Stromal cell of bone marrow (primary cell): ENCODE measurements around the gene DNMT3A.

Experiments
- DNase-seq: peaks from one replicate; pipeline ENCODE4 v3.0.0-alpha.2; 2012; ENCODE audit warnings: low read depth

The DNMT3A gene

GRCh38 chr2:25372405-25373268 is 30.9 kb upstream of the DNMT3A start:
- DNase-seq, result no peak

GRCh38 chr2:25371253-25372241 is 29.8 kb upstream of the DNMT3A start:
- DNase-seq, result no peak

- no peak for DNase-seq
Measured at GRCh38 chr2:25369876-25370275, 28.2 kb upstream of the DNMT3A start.

GRCh38 chr2:25369439-25369838 is 27.7 kb upstream of the DNMT3A start:
- DNase-seq, result no peak

GRCh38 chr2:25368660-25369059 is 26.9 kb upstream of the DNMT3A start:
- DNase-seq, result peak; percentile 13

- no peak for DNase-seq
Measured at GRCh38 chr2:25367296-25367695, 25.6 kb upstream of the DNMT3A start.

GRCh38 chr2:25366629-25367028 is 24.9 kb upstream of the DNMT3A start:
- DNase-seq, result no peak

GRCh38 chr2:25365241-25365640 is 23.5 kb upstream of the DNMT3A start:
- no peak for DNase-seq

GRCh38 chr2:25363733-25364132 is 22.0 kb upstream of the DNMT3A start:
- DNase-seq, result no peak

GRCh38 chr2:25362434-25363145 is 20.9 kb upstream of the DNMT3A start:
- DNase-seq, result no peak

GRCh38 chr2:25362049-25362433 is 20.3 kb upstream of the DNMT3A start:
- peak; percentile 77 for DNase-seq

GRCh38 chr2:25361261-25362048 is 19.7 kb upstream of the DNMT3A start:
- DNase-seq, result no peak

- DNase-seq, result no peak
Measured at GRCh38 chr2:25358836-25359235, 17.1 kb upstream of the DNMT3A start.

GRCh38 chr2:25358249-25358815 is 16.6 kb upstream of the DNMT3A start:
- no peak for DNase-seq

GRCh38 chr2:25356088-25356487 is 14.4 kb upstream of the DNMT3A start:
- no peak for DNase-seq

- no peak for DNase-seq
Measured at GRCh38 chr2:25355270-25355669, 13.5 kb upstream of the DNMT3A start.

- no peak for DNase-seq
Measured at GRCh38 chr2:25354116-25354515, 12.4 kb upstream of the DNMT3A start.

GRCh38 chr2:25349397-25349796 is 7.7 kb upstream of the DNMT3A start:
- DNase-seq, result no peak

- no peak for DNase-seq
Measured at GRCh38 chr2:25347846-25348245, 6.1 kb upstream of the DNMT3A start.

GRCh38 chr2:25347205-25347815 is 5.6 kb upstream of the DNMT3A start:
- DNase-seq, result no peak
